ENCODE data around the gene MYH4. TPM values are rescaled to one million over a fixed set of nuclear protein-coding genes. Genes with fewer than 3 reads are reported as not detected.

MYH4 gene
- total and polyA plus RNA-seq, 10 of the 15 experiments (the other 5 are each of a cell fraction or from before 2014, with no cell fraction given): not detected

DNA sequence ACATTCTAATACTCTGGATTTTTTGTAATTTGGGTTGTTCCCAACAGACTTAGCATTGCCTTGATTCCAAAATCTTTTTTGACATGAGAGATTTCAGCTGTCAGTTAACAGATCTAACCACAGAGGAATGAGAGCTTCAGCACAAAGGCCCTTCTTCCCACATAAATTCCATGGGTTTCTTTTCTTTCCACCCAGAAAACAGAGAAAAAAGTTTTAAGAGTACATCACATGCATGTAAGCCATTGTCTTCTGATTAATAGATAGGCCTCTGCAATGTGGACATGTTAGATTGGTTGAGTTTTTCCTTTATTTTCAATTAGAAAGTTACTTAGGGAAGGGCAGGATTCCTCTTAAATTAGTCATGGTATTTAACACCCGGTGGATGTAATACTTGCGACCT is 48.5 kb downstream of the MYH4 start:
- in situ Hi-C loops (cut with MboI) (no loop called here), intact Hi-C loops (cut with micrococcal nuclease; ENCODE audit: unreplicated experiment) (no loop called here)
- RAD21 ChIA-PET (ENCODE audit: unreplicated experiment): no interaction called here
- no TSS peak for BruUV-seq (replicated peaks)
- Histone ChIP-seq H3K4me3 (no peak overlapping the region), H3K36me3 (ENCODE audit: control insufficient read depth in 2 of 2, insufficient read depth in 2 of 2, low read length in 1 of 2) (no peaks in the 10 kb centered on the region), H3K4me2 (ENCODE audit: control insufficient read depth, insufficient read depth) (no peak overlapping the region), H2AFZ (ENCODE audit: control insufficient read depth, low read depth, low read length) (no peak overlapping the region), H3K4me1 (ENCODE audit: control insufficient read depth, insufficient read depth, low read length) (no peaks in the 10 kb centered on the region), H3K27me3 (replicated peaks in 1 of 2; ENCODE audit: control insufficient read depth in 2 of 2, insufficient read depth in 2 of 2, low read length in 1 of 2) (no peaks in the 10 kb centered on the region), H4K20me1 (ENCODE audit: control insufficient read depth, insufficient read depth) (no peaks in the 10 kb centered on the region), H3K27ac (ENCODE audit: control insufficient read depth, insufficient read depth) (no peak overlapping the region), H3K9me3 (replicated peaks; ENCODE audit: control insufficient read depth, insufficient read depth, low read length) (no peaks in the 10 kb centered on the region), H3K9ac (ENCODE audit: control insufficient read depth, insufficient read depth, low read length) (no peak overlapping the region), H3K79me2 (ENCODE audit: control insufficient read depth, insufficient read depth, low read length) (no peaks in the 10 kb centered on the region)
- SMC1A ChIA-PET (ENCODE audit: uncharacterized antibody, unreplicated experiment): no interaction called here
- DNase-seq (ENCODE audit: low read depth, low spot score) (no peak), ATAC-seq (no peak), FAIRE-seq (no peak)
- WGBS (ENCODE audit: insufficient coverage, insufficient replicate concordance, low lambda C conversion rate, missing lambda C conversion rate): 49% methylated on average over 2 of the region's 2 CpGs
- POLR2A ChIA-PET: no interaction called here
- CTCF ChIA-PET: no interaction called here
- TF ChIP-seq ZNF622 (IDR thresholded peaks at IDR 0.05) (no peak), NR2F1 (conservative IDR thresholded peaks at IDR 0.05) (no peak), ZNF217 (IDR thresholded peaks at IDR 0.05) (no peak), CHD2 (IDR thresholded peaks at IDR 0.05; ENCODE audit: borderline replicate concordance, low read depth, low read length) (no peak), TBL1XR1 (IDR thresholded peaks at IDR 0.05; ENCODE audit: low read depth, low read length) (no peak), EGR1 (IDR thresholded peaks at IDR 0.05; ENCODE audit: borderline replicate concordance in 1 of 2, low read depth in 2 of 2, low read length in 2 of 2) (no peak), ZZZ3 (IDR thresholded peaks at IDR 0.05; ENCODE audit: control insufficient read depth, insufficient read length, low read depth) (no peak), JUND (IDR thresholded peaks at IDR 0.05; ENCODE audit: low read depth, low read length) (no peak), SMAD5 (IDR thresholded peaks at IDR 0.05; ENCODE audit: low read depth) (no peak), POU2F2 (IDR thresholded peaks at IDR 0.05; ENCODE audit: borderline replicate concordance, low read depth, low read length) (no peak), DPF2 (IDR thresholded peaks at IDR 0.05) (no peak), RUNX3 (IDR thresholded peaks at IDR 0.05; ENCODE audit: low read length) (no peak)
- TF ChIP-seq, protein P1, sequence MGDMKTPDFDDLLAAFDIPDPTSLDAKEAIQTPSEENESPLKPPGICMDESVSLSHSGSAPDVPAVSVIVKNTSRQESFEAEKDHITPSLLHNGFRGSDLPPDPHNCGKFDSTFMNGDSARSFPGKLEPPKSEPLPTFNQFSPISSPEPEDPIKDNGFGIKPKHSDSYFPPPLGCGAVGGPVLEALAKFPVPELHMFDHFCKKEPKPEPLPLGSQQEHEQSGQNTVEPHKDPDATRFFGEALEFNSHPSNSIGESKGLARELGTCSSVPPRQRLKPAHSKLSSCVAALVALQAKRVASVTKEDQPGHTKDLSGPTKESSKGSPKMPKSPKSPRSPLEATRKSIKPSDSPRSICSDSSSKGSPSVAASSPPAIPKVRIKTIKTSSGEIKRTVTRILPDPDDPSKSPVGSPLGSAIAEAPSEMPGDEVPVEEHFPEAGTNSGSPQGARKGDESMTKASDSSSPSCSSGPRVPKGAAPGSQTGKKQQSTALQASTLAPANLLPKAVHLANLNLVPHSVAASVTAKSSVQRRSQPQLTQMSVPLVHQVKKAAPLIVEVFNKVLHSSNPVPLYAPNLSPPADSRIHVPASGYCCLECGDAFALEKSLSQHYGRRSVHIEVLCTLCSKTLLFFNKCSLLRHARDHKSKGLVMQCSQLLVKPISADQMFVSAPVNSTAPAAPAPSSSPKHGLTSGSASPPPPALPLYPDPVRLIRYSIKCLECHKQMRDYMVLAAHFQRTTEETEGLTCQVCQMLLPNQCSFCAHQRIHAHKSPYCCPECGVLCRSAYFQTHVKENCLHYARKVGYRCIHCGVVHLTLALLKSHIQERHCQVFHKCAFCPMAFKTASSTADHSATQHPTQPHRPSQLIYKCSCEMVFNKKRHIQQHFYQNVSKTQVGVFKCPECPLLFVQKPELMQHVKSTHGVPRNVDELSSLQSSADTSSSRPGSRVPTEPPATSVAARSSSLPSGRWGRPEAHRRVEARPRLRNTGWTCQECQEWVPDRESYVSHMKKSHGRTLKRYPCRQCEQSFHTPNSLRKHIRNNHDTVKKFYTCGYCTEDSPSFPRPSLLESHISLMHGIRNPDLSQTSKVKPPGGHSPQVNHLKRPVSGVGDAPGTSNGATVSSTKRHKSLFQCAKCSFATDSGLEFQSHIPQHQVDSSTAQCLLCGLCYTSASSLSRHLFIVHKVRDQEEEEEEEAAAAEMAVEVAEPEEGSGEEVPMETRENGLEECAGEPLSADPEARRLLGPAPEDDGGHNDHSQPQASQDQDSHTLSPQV (IDR thresholded peaks at IDR 0.05): no peak
- TF ChIP-seq, protein P2, sequence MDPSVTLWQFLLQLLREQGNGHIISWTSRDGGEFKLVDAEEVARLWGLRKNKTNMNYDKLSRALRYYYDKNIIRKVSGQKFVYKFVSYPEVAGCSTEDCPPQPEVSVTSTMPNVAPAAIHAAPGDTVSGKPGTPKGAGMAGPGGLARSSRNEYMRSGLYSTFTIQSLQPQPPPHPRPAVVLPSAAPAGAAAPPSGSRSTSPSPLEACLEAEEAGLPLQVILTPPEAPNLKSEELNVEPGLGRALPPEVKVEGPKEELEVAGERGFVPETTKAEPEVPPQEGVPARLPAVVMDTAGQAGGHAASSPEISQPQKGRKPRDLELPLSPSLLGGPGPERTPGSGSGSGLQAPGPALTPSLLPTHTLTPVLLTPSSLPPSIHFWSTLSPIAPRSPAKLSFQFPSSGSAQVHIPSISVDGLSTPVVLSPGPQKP (IDR thresholded peaks at IDR 0.05; ENCODE audit: low read depth, low read length): no peak
- TF ChIP-seq, protein P3, sequence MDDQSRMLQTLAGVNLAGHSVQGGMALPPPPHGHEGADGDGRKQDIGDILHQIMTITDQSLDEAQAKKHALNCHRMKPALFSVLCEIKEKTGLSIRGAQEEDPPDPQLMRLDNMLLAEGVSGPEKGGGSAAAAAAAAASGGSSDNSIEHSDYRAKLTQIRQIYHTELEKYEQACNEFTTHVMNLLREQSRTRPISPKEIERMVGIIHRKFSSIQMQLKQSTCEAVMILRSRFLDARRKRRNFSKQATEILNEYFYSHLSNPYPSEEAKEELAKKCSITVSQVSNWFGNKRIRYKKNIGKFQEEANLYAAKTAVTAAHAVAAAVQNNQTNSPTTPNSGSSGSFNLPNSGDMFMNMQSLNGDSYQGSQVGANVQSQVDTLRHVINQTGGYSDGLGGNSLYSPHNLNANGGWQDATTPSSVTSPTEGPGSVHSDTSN (IDR thresholded peaks at IDR 0.05; ENCODE audit: insufficient replicate concordance, low read depth, low read length): no peak
- TF ChIP-seq, protein P4, sequence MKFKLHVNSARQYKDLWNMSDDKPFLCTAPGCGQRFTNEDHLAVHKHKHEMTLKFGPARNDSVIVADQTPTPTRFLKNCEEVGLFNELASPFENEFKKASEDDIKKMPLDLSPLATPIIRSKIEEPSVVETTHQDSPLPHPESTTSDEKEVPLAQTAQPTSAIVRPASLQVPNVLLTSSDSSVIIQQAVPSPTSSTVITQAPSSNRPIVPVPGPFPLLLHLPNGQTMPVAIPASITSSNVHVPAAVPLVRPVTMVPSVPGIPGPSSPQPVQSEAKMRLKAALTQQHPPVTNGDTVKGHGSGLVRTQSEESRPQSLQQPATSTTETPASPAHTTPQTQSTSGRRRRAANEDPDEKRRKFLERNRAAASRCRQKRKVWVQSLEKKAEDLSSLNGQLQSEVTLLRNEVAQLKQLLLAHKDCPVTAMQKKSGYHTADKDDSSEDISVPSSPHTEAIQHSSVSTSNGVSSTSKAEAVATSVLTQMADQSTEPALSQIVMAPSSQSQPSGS (IDR thresholded peaks at IDR 0.05; ENCODE audit: low read length): no peak
